Cardiac fibroblast (primary cell): Measurements from ENCODE around the gene PAQR7.

Experiments
- DNase-seq, 2 donors: peaks; one replicate each; pipeline versions ENCODE4 v3.0.0 to v3.0.0-alpha.2; 2010; ENCODE audit warnings: low read depth in 2 of 2
- H3K4me3 ChIP-seq, 2 donors: replicated peaks in 1 of 2; 1 replicate in 1 of 2; 2 replicates in 1 of 2; pipeline ENCODE4 v1.5.1; 2011; ENCODE audit warnings: low read depth in 2 of 2, low read length in 2 of 2, mild to moderate bottlenecking in 2 of 2, moderate library complexity in 1 of 2
- CTCF ChIP-seq: IDR thresholded peaks from one replicate; pipeline ENCODE4 v1.5.1; 2011; ENCODE audit warnings: low read depth, mild to moderate bottlenecking, low read length, inconsistent platforms

The PAQR7 gene

GRCh38 chr1:25829046-25829445 is 46.5 kb downstream of the PAQR7 start:
- TF ChIP-seq CTCF = no peak
- no peak for DNase-seq
- no peak overlapping the region for H3K4me3 ChIP-seq

DNA sequence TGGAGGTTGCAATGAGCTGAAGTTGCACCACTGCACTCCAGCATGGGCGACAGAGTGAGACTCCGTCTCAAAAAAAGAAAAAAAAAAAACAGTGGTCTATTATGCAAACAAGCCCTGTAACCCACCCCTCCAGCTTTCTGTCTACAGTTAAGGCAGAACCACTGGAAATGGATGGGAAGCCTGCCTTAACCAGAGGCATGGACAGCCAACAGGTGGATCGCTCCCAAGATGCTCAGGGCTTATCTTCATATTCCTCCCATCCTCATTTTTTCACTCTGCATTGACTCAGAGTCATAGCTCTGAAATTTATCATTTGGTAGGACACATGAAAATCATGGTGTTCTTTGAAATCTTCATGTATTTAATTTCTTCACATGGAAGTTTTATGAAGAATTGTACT is 47.0 kb downstream of the PAQR7 start:
- TF ChIP-seq CTCF = no peak
- no peak for DNase-seq
- H3K4me3 ChIP-seq = no peak overlapping the region

DNA sequence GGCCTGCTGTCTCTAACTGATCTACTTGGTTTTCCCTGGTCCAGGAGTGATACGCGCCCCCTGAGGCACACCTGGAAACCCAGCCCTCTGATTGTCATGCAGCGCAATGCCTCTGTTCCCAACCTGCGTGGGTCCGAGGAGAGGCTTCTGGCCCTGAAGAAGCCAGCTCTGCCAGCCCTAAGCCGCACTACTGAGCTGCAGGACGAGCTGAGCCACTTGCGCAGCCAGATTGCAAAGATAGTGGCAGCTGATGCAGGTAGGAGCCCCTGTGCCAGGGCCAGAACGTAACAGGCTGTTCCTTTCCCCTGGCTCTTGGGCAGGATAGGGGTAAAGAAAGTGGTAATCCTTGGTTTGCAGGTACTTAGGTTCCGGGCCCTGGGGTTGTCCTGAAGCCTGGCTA is 48.9 kb downstream of the PAQR7 start:
- no peak for DNase-seq
- no peak for TF ChIP-seq CTCF

DNA sequence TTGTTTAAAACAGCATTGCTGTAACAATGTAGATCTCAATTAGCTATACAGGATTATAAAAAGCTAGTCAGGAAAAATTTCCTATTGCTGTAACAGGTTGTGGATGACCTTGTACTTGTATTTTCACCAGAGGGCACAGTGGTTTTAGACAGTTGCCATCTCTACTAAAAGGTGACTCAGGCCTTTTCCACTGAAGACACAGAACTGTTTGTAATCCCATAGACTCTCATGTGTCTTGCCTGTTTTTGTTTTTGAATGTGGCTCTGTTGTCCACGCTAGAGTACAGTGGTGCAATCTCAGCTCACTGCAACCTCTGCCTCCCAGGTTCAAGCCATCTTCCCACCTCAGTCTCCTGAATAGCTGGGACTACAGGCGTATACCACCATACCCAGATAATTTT is 49.9 kb downstream of the PAQR7 start:
- no peak for TF ChIP-seq CTCF
- DNase-seq = no peak
- no peak overlapping the region for H3K4me3 ChIP-seq

More for the DNA sequence above, 48.9 kb downstream of the PAQR7 start:
- H3K4me3 ChIP-seq = no peak overlapping the region

- DNase-seq = peak; percentile 49 to 76
- TF ChIP-seq CTCF = no peak
- H3K4me3 ChIP-seq = peak overlapping the region in 1 of 2 donors; percentile 4
Measured at GRCh38 chr1:25821630-25822091, 53.8 kb downstream of the PAQR7 start.

- H3K4me3 ChIP-seq = peak overlapping the region; percentile 91
- no peak for TF ChIP-seq CTCF
- no peak for DNase-seq
Measured at GRCh38 chr1:25821112-25821476, 54.4 kb downstream of the PAQR7 start.

DNA sequence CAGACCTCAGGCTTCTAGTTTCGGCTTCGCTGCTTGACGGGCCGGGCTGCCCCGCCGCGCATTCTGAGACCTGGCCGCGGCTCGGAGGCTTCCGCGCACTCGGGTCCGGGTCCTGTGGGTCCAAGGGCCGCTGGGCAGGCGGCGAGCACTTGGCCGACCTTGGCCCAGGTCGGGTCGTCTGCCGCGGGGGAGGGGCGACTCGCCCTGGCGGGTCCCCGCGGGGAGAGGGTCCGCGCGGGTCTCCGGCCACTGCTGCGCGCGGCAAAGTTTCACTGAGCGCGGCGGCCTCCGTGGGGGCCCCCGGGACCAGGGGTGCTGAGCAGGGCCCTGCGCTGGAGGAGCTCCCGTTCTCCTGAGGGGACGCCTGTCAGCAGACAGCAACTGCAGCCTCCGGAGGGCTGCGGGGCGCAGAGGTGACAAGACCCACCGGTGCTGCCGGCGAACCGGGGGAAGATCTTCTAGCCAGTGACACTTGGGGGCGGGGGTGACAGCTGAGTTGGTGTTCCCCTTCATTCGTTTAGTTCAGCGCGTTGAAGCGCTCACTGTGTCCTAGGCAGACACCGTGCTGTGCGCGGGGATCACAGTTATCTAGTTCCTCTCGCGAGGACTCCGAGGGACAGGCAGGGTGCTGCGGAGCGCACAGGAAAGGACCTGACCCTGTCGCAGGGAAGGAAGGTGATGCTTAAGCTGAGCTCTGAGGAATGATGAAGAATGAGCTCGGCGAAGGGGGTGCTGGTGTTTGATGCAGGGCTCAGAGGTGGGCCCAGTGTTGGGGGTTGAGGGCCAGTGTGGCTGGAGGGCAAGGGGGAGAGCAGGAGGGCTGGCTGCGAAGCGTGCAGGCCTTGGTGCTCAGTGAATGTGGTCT is 55.0 kb downstream of the PAQR7 start:
- DNase-seq = peak; percentile 53 to 71
- TF ChIP-seq CTCF = no peak
- H3K4me3 ChIP-seq = peak overlapping the region; percentile 91
